ENCODE results near the gene ADRM1. TPM values are rescaled to one million over a fixed set of nuclear protein-coding genes. Genes with fewer than 3 reads are reported as not detected.

The ADRM1 gene
- total and polyA plus RNA-seq, 10 of the 15 experiments (the other 5 are each of a cell fraction or from before 2014, with no cell fraction given): 3.4 to 213 (median 95.9) TPM

DNA sequence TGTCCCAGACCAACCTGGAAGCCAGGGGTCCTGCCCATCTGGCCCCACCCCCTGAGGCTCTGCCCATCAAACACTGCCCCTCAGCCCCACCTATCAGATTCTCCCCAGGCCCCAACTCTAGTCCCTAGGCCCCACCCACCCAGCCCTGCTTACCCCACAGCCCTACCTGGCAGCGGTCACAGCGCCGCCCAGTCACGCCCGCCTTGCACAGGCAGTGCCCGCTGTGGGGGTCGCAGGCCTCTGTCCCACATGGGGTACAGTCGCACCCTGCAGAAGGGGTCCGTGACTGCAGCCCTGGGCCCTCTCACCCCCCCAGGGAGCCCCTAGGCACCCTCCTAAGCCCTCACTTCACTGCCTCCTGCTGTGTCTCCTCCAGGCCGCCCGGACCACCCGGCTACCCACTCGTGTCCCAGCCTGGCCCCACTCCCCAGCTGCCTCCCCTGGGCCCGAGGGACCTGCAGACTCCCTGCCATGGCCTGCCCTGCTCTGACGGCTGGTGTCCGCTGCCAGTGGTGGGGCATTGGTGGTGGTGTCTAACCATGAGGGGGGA is 19.8 kb downstream of the ADRM1 start (continued):
- TF ChIP-seq CBX3 (IDR thresholded peaks at IDR 0.05; ENCODE audit: borderline replicate concordance, low read depth) (no peak), ESRRA (IDR thresholded peaks at IDR 0.05; ENCODE audit: low read length) (no peak), NFXL1 (IDR thresholded peaks at IDR 0.05; ENCODE audit: borderline replicate concordance) (no peak), RAD21 (IDR thresholded peaks at IDR 0.05; ENCODE audit: insufficient read depth, low read depth, low read length) (no peak)
- TF ChIP-seq, protein P1, sequence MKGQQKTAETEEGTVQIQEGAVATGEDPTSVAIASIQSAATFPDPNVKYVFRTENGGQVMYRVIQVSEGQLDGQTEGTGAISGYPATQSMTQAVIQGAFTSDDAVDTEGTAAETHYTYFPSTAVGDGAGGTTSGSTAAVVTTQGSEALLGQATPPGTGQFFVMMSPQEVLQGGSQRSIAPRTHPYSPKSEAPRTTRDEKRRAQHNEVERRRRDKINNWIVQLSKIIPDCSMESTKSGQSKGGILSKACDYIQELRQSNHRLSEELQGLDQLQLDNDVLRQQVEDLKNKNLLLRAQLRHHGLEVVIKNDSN (IDR thresholded peaks at IDR 0.05; ENCODE audit: borderline replicate concordance, extremely low read length, insufficient read depth, low read depth, low read length): no peak

DNA sequence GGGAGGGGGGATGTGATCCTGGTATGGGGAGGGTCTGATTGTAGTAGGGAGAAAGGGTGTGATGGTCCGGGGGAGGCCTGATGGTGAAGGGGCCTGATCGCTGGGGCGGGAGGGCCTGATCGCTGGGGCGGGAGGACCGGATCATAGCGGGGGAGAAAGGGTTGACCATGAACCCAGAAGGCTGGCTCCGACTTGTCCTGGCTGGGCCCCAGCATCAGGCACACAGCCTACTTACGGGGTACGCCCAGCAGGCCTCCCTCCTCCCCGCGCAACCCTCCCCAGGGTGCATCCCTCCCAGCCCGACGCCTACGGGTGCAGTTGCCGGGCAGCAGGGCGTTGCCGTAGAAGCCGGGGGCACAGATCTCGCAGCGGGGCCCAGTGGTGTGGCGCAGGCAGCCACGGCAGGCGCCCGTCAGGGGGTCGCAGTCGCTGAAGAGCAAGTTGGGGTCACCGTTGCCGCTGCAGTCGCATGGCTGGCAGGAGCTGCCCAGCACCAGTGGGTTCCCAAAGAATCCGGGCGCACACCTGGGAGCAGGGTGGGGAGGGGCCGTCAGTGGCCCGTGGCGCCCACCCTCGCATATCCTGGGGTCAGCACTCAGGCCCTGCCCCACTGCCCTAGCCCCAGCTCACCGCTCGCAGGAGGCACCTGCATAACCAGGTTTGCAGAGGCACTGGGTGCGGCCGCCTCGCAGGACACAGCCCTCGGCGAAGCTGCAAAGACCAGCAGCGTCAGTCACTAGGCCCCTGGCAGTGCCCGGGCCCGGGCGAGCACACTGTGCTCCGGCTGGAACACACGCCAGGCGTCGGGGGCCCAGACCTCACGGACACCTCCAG is 20.6 kb downstream of the ADRM1 start:
- no peak overlapping the region for H3K4me2 ChIP-seq (ENCODE audit: control insufficient read depth, insufficient read depth)
- ChIA-PET SMC1A (ENCODE audit: uncharacterized antibody, unreplicated experiment) (no interaction called here), POLR2A (no interaction called here), RAD21 (ENCODE audit: unreplicated experiment) (no interaction called here), CTCF (no interaction called here)
- H2AFZ ChIP-seq (ENCODE audit: control insufficient read depth, low read depth, low read length): no peak overlapping the region
- intact Hi-C loops (cut with micrococcal nuclease; ENCODE audit: unreplicated experiment) (no loop called here), in situ Hi-C loops (cut with MboI) (no loop called here)
- no peaks in the 10 kb centered on the region for H3K27me3 ChIP-seq (replicated peaks in 1 of 2; ENCODE audit: control insufficient read depth in 2 of 2, insufficient read depth in 2 of 2, low read length in 1 of 2)
- no peak for ATAC-seq
- no peak overlapping the region for H3K9ac ChIP-seq (ENCODE audit: control insufficient read depth, insufficient read depth, low read length)
- DNase-seq (ENCODE audit: low read depth, low spot score): no peak
- H3K36me3 ChIP-seq (ENCODE audit: control insufficient read depth in 2 of 2, insufficient read depth in 2 of 2, low read length in 1 of 2): no peaks in the 10 kb centered on the region
- no peak overlapping the region for H3K4me3 ChIP-seq
- no peaks in the 10 kb centered on the region for H3K79me2 ChIP-seq (ENCODE audit: control insufficient read depth, insufficient read depth, low read length)
- no peak overlapping the region for H3K27ac ChIP-seq (ENCODE audit: control insufficient read depth, insufficient read depth)
- no peaks in the 10 kb centered on the region for H3K4me1 ChIP-seq (ENCODE audit: control insufficient read depth, insufficient read depth, low read length)
- no peaks in the 10 kb centered on the region for H4K20me1 ChIP-seq (ENCODE audit: control insufficient read depth, insufficient read depth)
- 83% methylated on average over 52 of the region's 52 CpGs for WGBS (ENCODE audit: insufficient coverage, insufficient replicate concordance, low lambda C conversion rate, missing lambda C conversion rate)
- no peaks in the 10 kb centered on the region for H3K9me3 ChIP-seq (replicated peaks; ENCODE audit: control insufficient read depth, insufficient read depth, low read length)
- no peak for FAIRE-seq
- BruUV-seq (replicated peaks): no TSS peak
- TF ChIP-seq, protein P2, sequence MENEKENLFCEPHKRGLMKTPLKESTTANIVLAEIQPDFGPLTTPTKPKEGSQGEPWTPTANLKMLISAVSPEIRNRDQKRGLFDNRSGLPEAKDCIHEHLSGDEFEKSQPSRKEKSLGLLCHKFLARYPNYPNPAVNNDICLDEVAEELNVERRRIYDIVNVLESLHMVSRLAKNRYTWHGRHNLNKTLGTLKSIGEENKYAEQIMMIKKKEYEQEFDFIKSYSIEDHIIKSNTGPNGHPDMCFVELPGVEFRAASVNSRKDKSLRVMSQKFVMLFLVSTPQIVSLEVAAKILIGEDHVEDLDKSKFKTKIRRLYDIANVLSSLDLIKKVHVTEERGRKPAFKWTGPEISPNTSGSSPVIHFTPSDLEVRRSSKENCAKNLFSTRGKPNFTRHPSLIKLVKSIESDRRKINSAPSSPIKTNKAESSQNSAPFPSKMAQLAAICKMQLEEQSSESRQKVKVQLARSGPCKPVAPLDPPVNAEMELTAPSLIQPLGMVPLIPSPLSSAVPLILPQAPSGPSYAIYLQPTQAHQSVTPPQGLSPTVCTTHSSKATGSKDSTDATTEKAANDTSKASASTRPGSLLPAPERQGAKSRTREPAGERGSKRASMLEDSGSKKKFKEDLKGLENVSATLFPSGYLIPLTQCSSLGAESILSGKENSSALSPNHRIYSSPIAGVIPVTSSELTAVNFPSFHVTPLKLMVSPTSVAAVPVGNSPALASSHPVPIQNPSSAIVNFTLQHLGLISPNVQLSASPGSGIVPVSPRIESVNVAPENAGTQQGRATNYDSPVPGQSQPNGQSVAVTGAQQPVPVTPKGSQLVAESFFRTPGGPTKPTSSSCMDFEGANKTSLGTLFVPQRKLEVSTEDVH (IDR thresholded peaks at IDR 0.05; ENCODE audit: low read depth, partially characterized antibody): no peak
- TF ChIP-seq ZNF384 (IDR thresholded peaks at IDR 0.05; ENCODE audit: borderline replicate concordance, low read depth, low read length): no peak
- TF ChIP-seq, protein P3, sequence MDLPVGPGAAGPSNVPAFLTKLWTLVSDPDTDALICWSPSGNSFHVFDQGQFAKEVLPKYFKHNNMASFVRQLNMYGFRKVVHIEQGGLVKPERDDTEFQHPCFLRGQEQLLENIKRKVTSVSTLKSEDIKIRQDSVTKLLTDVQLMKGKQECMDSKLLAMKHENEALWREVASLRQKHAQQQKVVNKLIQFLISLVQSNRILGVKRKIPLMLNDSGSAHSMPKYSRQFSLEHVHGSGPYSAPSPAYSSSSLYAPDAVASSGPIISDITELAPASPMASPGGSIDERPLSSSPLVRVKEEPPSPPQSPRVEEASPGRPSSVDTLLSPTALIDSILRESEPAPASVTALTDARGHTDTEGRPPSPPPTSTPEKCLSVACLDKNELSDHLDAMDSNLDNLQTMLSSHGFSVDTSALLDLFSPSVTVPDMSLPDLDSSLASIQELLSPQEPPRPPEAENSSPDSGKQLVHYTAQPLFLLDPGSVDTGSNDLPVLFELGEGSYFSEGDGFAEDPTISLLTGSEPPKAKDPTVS (IDR thresholded peaks at IDR 0.05; ENCODE audit: low read depth, low read length): no peak
- TF ChIP-seq, protein P4, sequence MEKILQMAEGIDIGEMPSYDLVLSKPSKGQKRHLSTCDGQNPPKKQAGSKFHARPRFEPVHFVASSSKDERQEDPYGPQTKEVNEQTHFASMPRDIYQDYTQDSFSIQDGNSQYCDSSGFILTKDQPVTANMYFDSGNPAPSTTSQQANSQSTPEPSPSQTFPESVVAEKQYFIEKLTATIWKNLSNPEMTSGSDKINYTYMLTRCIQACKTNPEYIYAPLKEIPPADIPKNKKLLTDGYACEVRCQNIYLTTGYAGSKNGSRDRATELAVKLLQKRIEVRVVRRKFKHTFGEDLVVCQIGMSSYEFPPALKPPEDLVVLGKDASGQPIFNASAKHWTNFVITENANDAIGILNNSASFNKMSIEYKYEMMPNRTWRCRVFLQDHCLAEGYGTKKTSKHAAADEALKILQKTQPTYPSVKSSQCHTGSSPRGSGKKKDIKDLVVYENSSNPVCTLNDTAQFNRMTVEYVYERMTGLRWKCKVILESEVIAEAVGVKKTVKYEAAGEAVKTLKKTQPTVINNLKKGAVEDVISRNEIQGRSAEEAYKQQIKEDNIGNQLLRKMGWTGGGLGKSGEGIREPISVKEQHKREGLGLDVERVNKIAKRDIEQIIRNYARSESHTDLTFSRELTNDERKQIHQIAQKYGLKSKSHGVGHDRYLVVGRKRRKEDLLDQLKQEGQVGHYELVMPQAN (conservative IDR thresholded peaks at IDR 0.05): no peak
- no peak for TF ChIP-seq DPF2 (IDR thresholded peaks at IDR 0.05)
- TF ChIP-seq PBX3 (IDR thresholded peaks at IDR 0.05; ENCODE audit: insufficient replicate concordance, low read depth, low read length): no peak
- no peak for TF ChIP-seq POU2F2 (IDR thresholded peaks at IDR 0.05; ENCODE audit: borderline replicate concordance, low read depth, low read length)
